Non-pigmented ciliary epithelial cell (primary cell): ENCODE data around the gene PBXIP1.
"Not testable (repeated sequence)": the region's sequence is repeated elsewhere in the genome, so short reads cannot be mapped to it uniquely, and the experiment has no call there.

Source experiments
- DNase-seq: peaks from one replicate; pipeline ENCODE4 v3.0.0-alpha.2; 2010; ENCODE audit warnings: low read depth

PBXIP1 gene, protein sequence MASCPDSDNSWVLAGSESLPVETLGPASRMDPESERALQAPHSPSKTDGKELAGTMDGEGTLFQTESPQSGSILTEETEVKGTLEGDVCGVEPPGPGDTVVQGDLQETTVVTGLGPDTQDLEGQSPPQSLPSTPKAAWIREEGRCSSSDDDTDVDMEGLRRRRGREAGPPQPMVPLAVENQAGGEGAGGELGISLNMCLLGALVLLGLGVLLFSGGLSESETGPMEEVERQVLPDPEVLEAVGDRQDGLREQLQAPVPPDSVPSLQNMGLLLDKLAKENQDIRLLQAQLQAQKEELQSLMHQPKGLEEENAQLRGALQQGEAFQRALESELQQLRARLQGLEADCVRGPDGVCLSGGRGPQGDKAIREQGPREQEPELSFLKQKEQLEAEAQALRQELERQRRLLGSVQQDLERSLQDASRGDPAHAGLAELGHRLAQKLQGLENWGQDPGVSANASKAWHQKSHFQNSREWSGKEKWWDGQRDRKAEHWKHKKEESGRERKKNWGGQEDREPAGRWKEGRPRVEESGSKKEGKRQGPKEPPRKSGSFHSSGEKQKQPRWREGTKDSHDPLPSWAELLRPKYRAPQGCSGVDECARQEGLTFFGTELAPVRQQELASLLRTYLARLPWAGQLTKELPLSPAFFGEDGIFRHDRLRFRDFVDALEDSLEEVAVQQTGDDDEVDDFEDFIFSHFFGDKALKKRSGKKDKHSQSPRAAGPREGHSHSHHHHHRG

DNA sequence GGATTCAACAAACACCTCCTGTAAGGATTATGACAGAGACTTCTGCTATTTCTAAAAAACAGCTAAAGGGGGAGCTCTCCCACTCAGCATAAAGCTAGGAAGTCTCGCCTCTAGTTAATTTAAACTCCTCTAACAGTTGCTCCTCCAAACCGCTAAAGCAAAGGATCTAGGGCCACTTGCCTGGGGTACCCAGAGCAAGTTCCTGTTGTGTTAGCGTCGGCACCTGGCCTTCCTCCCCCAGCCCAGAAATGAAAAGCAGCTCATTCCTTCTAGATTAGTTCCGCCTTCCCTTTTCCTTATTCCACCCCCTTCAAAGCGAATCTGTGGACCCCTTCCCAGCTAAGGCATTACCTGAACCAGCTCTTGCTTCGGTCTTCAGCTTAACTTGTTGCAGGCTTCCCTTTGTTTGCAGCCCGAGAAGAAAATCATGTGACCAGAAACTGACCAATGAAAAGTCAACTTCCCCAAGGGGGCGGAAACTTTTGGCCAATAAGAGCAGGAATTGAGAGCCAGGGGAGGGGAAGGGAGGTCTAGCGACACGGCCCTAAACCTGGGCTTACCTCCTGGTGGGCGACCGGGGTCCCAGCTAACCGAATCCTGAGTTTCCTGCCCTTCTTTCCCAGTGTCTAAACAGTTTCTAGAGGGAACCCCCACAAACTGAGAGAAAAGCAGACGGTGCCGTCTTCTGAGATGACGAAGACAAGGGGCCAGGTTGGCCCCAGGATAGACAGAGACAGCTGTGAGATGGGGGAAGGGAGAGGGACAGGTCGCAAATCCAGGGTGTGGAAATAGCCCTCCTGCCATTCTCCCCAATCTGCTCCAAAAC lies at the start of gene PBXIP1:
TSS of gene PBXIP1 (minus strand) at position 382 of the 826 bp plus-strand sequence. CDS start 2,378 bp downstream, outside the sequence.
- DNase-seq: peak; percentile 69

- DNase-seq: no peak
These were observed 49.4 kb upstream of the PBXIP1 start for GRCh38 chr1:155005076-155006011.

DNA sequence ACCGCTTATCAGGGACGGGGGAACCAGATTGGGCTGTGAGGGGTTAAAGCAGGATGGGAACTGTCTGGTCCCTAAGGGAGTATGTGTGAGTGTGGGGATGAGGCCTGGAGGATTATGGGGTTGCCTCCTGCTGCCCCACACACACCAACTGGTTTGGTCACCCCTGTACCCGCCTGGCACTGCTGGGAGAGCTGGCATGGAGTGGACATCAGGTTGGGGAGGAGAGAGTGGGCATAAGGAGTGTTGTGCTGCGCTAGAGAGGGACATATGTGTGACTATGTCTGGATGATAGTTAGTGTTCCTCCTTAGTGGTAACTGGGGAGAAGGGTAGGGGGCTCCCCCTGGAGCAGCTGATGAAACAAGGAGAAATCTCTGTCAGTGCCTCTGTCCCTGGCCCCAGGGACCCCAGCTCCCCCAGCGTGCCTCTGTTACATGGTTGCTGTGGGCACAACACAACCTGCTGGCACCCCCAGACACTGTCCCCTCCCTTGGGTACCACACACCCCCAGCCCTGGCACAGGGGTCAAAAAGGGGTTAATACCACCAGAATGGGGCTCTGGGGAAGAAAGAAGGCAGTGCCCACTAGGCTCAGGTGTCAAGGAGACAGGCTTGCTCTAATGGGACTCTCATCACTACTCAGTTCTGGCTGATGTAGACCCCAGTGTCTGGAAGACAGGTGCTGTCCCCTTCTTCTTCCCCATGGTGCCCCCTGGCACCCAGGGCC lies 48.6 kb upstream of the PBXIP1 start:
- DNase-seq: no peak

- DNase-seq: no peak
These were observed 48.0 kb upstream of the PBXIP1 start for GRCh38 chr1:155003766-155004351.

GRCh38 chr1:155003227-155003765 lies 47.4 kb upstream of the PBXIP1 start:
- DNase-seq: no peak

DNA sequence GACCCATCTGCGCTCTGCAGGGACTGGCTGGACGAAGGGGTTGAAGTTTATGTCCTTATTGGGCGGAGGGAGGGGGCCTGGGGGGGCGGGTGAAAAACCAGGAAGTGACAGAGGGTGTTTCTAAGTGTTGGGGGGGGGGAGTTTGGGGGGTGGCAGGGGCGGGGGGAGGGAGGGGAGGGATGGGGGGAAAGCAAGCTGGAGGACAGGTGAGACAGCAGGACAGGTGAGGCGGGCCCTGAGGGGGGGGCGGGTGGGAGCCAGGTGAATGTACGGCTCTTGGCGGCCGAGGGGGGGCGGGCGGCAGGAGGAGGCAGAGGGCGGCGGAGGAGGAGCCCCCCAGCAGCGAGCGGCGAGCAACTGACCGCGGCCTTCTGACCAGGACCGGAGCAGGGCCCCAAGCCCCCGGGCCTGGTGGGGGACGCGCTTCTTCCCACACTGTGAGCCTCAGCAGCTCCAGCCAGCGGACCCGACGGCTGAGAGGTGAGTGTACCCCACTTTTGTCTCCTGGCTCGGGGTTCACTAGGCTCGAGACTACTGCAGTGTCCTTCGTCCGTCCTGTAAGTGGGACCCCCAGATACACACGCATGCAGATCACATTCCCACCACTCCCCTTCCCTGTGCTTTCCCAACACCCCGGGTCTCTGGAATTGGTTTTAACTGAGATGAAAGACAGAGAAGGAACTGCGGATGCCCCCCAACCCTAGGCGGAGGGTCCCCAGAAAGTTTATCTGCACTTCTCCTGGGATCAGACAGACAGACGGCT lies 46.7 kb upstream of the PBXIP1 start, which contains the start of gene ZBTB7B:
TSS of gene ZBTB7B (plus strand) at position 339 of the 763 bp plus-strand sequence. CDS start 11,859 bp downstream, outside the sequence.
- no peak for DNase-seq

GRCh38 chr1:155001675-155002463 lies 46.0 kb upstream of the PBXIP1 start:
- DNase-seq: peak; percentile 97

DNA sequence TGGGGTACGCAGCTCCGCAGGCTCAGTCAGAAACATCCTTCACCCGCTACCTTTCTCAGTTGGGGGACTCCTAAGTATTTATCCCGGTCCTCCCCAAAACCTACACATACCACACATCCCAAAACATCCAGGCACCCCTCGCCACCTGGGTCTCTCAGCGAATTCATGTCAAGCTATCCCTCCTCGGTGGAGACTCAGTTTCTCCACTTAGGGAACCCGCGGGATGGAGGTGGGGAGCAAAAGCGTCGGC lies 45.5 kb upstream of the PBXIP1 start:
- DNase-seq: no peak

DNA sequence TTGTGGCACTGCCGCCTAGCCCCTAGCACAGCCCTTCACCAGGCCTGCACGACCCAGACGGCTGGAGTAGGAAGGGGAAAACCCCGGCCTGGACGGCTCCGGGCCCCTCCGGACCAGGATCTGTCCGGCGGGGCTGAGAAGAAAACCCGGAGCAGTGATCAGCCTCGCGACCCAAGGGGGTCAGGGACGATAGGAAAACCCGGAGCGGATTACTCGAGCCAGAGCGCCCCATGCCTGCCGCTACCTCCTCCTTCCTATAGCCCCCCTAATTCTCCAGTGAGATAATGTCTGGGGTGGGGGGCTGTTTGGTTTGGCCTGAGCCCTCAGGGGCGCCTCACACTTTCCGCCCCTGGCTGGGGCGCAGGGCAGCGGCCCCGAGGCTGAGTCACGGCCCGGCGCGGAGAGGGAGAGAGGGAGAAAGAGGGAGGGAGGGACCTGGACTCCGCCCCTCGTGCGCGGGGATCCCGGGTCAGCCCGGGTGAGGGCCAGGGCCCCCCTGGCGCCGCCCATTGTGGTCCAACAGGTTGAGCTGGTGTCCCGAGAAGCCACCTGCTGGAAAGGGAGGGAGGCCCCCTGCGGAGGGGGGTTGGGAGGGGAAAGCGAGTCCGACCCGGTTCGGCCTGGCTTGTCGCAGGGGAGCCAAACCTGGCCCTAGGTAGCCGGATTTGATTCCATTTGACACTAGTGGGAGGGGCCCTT lies 45.0 kb upstream of the PBXIP1 start:
- DNase-seq: no peak

- DNase-seq: no peak
These were observed 44.5 kb upstream of the PBXIP1 start for GRCh38 chr1:155000411-155000725.

DNA sequence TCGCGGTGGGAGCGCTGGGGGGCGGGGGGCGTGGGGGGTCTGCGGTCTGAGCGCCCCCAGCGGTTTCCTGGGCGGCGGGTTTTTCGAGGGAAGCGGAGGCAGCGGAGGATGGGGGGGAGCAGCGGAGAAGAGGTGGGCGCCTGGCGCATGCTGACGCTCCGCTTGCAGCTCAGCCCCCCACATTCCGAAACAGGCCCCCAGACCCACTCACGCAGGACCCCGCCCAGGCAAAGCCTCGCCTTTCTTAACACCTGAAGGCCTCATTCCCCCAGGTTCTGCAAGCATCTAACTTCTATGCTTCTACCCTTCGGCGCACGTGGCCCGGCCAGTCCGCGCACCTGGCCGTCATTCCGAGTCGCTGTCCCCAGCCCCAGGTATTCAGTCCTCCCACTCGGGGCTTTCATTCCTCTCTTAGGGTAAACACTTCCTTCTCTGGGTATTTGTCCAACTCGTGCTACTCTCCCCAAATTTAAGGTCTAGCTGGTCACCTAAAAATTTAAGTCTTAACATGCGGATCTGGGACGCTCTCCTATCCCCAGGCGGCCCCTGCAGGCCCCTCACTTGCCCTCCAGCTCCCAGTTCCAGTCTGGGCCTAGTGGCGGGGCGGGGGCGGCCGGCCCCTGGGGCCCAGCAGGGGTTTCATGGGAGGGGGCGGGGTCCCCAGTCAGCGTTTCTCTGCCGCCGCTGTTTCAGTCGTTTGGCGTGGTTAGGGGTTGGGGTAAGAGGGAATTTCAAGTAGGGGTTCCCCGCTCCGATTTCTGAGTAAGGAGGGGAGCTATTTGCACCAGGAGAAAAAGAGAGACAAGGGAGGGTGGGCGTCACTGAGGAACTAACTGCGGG lies 43.9 kb upstream of the PBXIP1 start:
- no peak for DNase-seq

DNA sequence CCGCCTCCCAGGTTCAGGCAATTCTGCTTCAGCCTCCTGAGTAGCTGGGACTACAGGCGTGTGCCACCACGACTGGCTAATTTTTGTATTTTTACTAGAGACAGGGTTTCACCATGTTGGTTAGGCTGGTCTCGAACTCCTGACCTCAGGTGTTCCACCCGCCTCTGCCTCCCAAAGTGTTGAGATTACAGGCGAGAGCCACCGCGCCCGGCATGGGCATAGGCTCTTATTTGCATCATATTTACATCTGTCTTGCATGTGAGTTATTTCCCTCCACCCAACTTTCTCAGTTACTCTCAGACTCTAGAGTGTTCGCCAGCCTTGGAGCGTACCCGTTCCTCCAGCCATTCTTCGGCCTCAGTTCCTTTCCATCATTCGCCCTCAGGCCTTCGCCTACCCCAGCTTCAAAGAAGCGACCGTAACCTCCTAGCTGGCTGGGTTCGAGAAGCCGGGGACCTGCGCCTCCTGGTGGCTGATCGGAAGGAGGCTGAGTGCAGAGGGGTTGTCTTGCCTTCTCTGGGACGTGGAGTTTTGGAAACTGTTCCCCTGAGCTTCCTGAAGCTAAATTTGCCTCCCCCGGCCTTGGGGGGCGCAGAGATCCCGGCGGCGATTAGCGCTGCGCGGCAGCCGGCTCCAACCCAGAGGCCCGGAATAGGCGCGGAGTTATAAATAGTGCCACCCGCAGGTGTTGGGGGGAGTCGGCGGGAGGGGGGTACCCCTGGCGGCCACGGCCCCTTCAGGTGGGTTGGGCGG lies 43.1 kb upstream of the PBXIP1 start:
- no peak for DNase-seq

GRCh38 chr1:154998201-154998780 lies 42.4 kb upstream of the PBXIP1 start:
- no peak for DNase-seq

DNA sequence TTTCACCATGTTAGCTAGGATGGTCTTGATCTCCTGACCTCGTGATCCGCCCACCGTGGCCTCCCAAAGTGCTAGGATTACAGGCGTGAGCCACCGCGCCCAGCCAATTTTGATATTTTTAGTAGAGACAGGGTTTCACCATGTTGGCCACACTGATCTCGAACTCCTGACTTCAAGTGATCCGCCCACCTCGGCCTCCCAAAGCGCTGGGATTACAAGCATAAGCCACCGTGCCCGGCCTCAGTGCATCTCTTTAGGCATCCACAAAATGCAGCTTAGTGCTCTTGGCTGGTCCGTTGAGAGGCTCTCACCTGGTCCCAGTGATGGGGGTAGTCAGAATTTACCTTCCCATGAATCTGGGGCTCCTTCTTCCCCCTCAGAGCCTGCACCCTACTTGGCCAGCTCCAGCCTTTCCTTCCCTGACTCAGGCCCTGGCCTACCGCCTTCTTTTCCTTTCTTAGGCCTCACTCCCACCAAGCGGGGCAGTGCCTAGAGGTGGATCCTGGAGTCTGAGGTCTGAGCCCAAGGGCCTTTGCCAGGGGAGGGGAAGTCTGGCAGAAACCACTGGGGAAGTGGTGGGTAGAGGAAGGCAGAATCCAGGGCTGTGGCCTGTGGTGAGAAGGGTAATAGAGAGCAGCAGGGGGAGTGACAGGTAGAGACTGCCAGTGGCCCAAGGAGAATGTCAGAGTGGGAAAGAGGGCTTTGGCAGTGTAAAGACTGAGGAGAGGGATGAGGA lies 41.2 kb upstream of the PBXIP1 start:
- DNase-seq: no peak

- DNase-seq: not testable (repeated sequence)
These were observed 39.5 kb upstream of the PBXIP1 start for GRCh38 chr1:154995301-154995983.
